Cardiac muscle cell (in vitro differentiated cells and primary cell): Measurements from ENCODE around the gene B3GNT9. TPM values are rescaled to one million over a fixed set of nuclear protein-coding genes. Genes with fewer than 3 reads are reported as not detected.

Source experiments
- DNase-seq, 2 donors: peaks; one replicate each; pipeline versions ENCODE4 v3.0.0 to v3.0.0-alpha.2; 2010 to 2017; ENCODE audit warnings: low read depth in 1 of 2, low spot score in 1 of 2
- H3K27ac ChIP-seq: fragments of 200-600 bp; sonication (generic); 2 replicates; pipeline ENCODE4 v1.5.1; 2016
- H3K27me3 ChIP-seq: fragments of 200-600 bp; sonication (generic); 2 replicates; pipeline ENCODE4 v1.6.0; 2016; ENCODE audit warnings: control low read depth
- H3K36me3 ChIP-seq: fragments of 200-600 bp; sonication (generic); 2 replicates; pipeline ENCODE4 v1.5.1; 2016; ENCODE audit warnings: control low read depth
- H3K4me1 ChIP-seq: fragments of 200-600 bp; sonication (generic); 2 replicates; pipeline ENCODE4 v1.8.1; 2017; ENCODE audit warnings: low read depth, mild to moderate bottlenecking, mixed run types
- H3K4me3 ChIP-seq: fragments of 200-600 bp; sonication (generic); 2 replicates; pipeline ENCODE4 v1.5.1; 2016; ENCODE audit warnings: mild to moderate bottlenecking
- H3K9me3 ChIP-seq: fragments of 200-600 bp; sonication (generic); 2 replicates; pipeline ENCODE4 v1.5.1; 2017; ENCODE audit warnings: low read depth, mild to moderate bottlenecking, control low read depth
- polyA plus RNA-seq: library from polyadenylated mRNA; unstranded; fragments of >200 nt; fragmentation: Nextera tagmentation; extraction: Ambion mirVana; gene quantifications from 2 replicates; pipeline ENCODE4 v1.2.1, GENCODE V29; 2016
- total RNA-seq: library from RNA; depleted of rRNA; stranded (reverse); fragments of >200 nt; gene quantifications from 2 replicates; pipeline ENCODE4 v1.2.3, GENCODE V29; 2016
- TF ChIP-seq, protein P1 (sequence below): IDR thresholded peaks from 2 replicates; pipeline ENCODE4 v1.5.1; 2012; ENCODE audit warnings: low read depth, mild to moderate bottlenecking, low read length

The B3GNT9 gene, protein sequence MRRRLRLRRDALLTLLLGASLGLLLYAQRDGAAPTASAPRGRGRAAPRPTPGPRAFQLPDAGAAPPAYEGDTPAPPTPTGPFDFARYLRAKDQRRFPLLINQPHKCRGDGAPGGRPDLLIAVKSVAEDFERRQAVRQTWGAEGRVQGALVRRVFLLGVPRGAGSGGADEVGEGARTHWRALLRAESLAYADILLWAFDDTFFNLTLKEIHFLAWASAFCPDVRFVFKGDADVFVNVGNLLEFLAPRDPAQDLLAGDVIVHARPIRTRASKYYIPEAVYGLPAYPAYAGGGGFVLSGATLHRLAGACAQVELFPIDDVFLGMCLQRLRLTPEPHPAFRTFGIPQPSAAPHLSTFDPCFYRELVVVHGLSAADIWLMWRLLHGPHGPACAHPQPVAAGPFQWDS
- total RNA-seq (28.0 and 34.7 TPM in 2 replicates), polyA plus RNA-seq (18.0 and 30.4 TPM in 2 replicates)

DNA sequence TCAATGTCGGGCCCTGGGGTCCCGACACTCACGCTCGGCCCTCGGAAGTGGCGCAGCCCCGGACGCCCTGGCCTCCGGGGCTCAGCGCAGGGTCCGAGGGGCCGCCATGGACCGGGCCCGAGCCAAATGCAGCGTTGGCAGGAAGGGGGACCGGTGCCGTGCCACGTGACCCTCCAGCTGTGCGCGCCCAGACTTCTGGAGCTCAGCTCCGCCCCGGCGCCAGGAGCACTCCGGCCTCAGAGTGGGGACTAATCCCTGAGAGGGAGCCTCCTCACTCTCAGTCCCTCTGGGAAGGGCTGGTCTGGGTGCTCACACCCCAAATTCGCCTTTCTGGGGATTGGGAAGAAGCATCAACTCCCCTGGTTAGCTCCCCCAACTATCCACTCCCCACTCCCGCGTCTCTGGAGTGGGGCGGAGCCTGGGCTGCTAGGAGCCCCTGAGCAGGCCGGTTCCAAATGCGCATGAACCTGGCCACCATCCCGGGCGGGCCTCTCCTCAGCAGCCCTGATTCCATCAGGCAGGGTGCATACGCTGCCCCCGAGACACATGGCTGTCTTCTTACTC is at the start of gene B3GNT9:
B3GNT9 (minus strand) TSS at position 166 of the 564 bp plus-strand sequence. CDS start 513 bp downstream, outside the sequence.
- Histone ChIP-seq H3K9me3 (no peaks in the 10 kb centered on the region), H3K27ac (peak within 1 kb of the TSS; percentile 5), H3K4me1 (no peaks in the 10 kb centered on the region), H3K4me3 (peak within 1 kb of the TSS; percentile 47), H3K27me3 (peaks cover 43% of the 10 kb centered on the region), H3K36me3 (peaks cover 7% of the 10 kb centered on the region)
- TF ChIP-seq, protein P1, sequence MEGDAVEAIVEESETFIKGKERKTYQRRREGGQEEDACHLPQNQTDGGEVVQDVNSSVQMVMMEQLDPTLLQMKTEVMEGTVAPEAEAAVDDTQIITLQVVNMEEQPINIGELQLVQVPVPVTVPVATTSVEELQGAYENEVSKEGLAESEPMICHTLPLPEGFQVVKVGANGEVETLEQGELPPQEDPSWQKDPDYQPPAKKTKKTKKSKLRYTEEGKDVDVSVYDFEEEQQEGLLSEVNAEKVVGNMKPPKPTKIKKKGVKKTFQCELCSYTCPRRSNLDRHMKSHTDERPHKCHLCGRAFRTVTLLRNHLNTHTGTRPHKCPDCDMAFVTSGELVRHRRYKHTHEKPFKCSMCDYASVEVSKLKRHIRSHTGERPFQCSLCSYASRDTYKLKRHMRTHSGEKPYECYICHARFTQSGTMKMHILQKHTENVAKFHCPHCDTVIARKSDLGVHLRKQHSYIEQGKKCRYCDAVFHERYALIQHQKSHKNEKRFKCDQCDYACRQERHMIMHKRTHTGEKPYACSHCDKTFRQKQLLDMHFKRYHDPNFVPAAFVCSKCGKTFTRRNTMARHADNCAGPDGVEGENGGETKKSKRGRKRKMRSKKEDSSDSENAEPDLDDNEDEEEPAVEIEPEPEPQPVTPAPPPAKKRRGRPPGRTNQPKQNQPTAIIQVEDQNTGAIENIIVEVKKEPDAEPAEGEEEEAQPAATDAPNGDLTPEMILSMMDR, result no peak
- peak; percentile 72 to 87 for DNase-seq

- H3K27ac ChIP-seq, result no peak overlapping the region
- DNase-seq, result no peak
- no peaks in the 10 kb centered on the region for H3K27me3 ChIP-seq
- TF ChIP-seq, protein P1, result no peak
- H3K4me1 ChIP-seq, result no peaks in the 10 kb centered on the region
- H3K9me3 ChIP-seq, result no peaks in the 10 kb centered on the region
- peaks cover 26% of the 10 kb centered on the region for H3K36me3 ChIP-seq
- no peak overlapping the region for H3K4me3 ChIP-seq
These were observed 49.7 kb upstream of the B3GNT9 start for GRCh38 chr16:67200491-67200890.

- H3K4me3 ChIP-seq, result no peak overlapping the region
- DNase-seq, result no peak
These were observed 49.0 kb upstream of the B3GNT9 start for GRCh38 chr16:67199808-67200198.

GRCh38 chr16:67199011-67199807 is 48.4 kb upstream of the B3GNT9 start, which contains the start of gene ELMO3:
Gene ELMO3 (plus strand): TSS chr16:67199131. CDS start chr16:67199327, 196 bp downstream.
- H3K4me1 ChIP-seq, result no peaks in the 10 kb centered on the region
- H3K36me3 ChIP-seq, result peaks cover 36% of the 10 kb centered on the region
- no peaks in the 10 kb centered on the region for H3K9me3 ChIP-seq
- TF ChIP-seq, protein P1, result peak; percentile 44
- no peak within 1 kb of the TSS for H3K27ac ChIP-seq
- H3K4me3 ChIP-seq, result no peak within 1 kb of the TSS
- DNase-seq, result peak in 1 of 2 donors; percentile 71
- no peaks in the 10 kb centered on the region for H3K27me3 ChIP-seq

More at GRCh38 chr16:67199808-67200198, 49.0 kb upstream of the B3GNT9 start:
- no peaks in the 10 kb centered on the region for H3K9me3 ChIP-seq
- H3K4me1 ChIP-seq, result no peaks in the 10 kb centered on the region
- H3K27me3 ChIP-seq, result no peaks in the 10 kb centered on the region
- H3K36me3 ChIP-seq, result peaks cover 33% of the 10 kb centered on the region
- TF ChIP-seq, protein P1, result no peak
- H3K27ac ChIP-seq, result no peak overlapping the region

DNA sequence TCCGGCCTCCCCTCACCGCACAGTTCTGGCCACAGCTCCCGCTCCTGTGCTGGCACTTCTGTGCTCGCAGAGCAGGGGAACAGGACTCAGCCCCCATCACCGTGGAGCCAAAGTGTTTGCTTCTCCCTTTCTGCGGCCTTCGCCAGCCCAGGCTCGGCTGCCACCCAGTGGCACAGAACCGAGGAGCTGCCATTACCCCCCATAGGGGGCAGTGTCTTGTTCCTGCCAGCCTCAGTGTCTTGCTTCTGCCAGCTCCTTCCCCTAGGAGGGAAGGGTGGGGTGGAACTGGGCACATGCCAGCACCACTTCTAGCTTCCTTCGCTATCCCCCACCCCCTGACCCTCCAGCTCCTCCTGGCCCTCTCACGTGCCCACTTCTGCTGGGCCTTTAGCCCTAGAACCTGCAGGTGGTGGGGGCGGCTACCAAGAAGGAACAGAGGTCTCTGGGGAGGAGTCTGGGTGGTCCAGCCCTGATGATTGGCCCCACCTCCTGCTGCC is 47.5 kb upstream of the B3GNT9 start:
- Histone ChIP-seq H3K36me3 (peaks cover 34% of the 10 kb centered on the region), H3K4me3 (no peak overlapping the region), H3K27ac (no peak overlapping the region), H3K4me1 (peaks cover under 1% of the 10 kb centered on the region), H3K27me3 (no peaks in the 10 kb centered on the region), H3K9me3 (no peaks in the 10 kb centered on the region)
- TF ChIP-seq, protein P1, result peak; percentile 57
- DNase-seq, result peak; percentile 15 to 37
